Measurements from ENCODE around the gene TMEM238.
A peak's percentile ranks its signal among the peaks of the same experiment; 100 is the strongest.

The TMEM238 gene

GRCh38 chr19:55400281-55401087 is 16.4 kb upstream of the TMEM238 start:
- no peak for DNase-seq

- DNase-seq, result no peak
Observed at GRCh38 chr19:55398200-55398925, 14.3 kb upstream of the TMEM238 start.

GRCh38 chr19:55392820-55393761 is 9.0 kb upstream of the TMEM238 start:
- no peak for DNase-seq

- no peak for DNase-seq
Observed at GRCh38 chr19:55391702-55392615, 7.9 kb upstream of the TMEM238 start.

GRCh38 chr19:55391191-55391670 is 7.1 kb upstream of the TMEM238 start:
- DNase-seq, result no peak

GRCh38 chr19:55390461-55390880 is 6.4 kb upstream of the TMEM238 start:
- no peak for DNase-seq

- DNase-seq, result no peak
Observed at GRCh38 chr19:55389386-55390317, 5.6 kb upstream of the TMEM238 start.

GRCh38 chr19:55387736-55388497 is 3.8 kb upstream of the TMEM238 start:
- no peak for DNase-seq

GRCh38 chr19:55386493-55386971 is 2.4 kb upstream of the TMEM238 start:
- DNase-seq, result peak; percentile 23

GRCh38 chr19:55385724-55386492 is 1.8 kb upstream of the TMEM238 start, which contains the start of gene RPL28:
RPL28 (plus strand) TSS chr19:55385932; CDS start chr19:55386358, 426 bp downstream.
- peak; percentile 99 for DNase-seq

- DNase-seq, result peak; percentile 97
Observed at GRCh38 chr19:55384920-55385723, 1.0 kb upstream of the TMEM238 start.

- DNase-seq, result peak; percentile 52
Observed at GRCh38 chr19:55383279-55384130, 587 bp downstream of the TMEM238 start.

- DNase-seq, result no peak
Observed at GRCh38 chr19:55382522-55383054, 1.5 kb downstream of the TMEM238 start.

GRCh38 chr19:55382013-55382412 is 2.1 kb downstream of the TMEM238 start:
- no peak for DNase-seq

GRCh38 chr19:55379174-55379573 is 4.9 kb downstream of the TMEM238 start:
- DNase-seq, result no peak

GRCh38 chr19:55377356-55378131 is 6.5 kb downstream of the TMEM238 start:
- no peak for DNase-seq

Data from CD4-positive, alpha-beta T cell treated with Interleukin-17A for 1 hour (primary cell).